Measurements from ENCODE around the gene CBX8. TPM values are rescaled to one million over a fixed set of nuclear protein-coding genes. Genes with fewer than 3 reads are reported as not detected.

CBX8 gene
- total and polyA plus RNA-seq, 2 of the 13 experiments (the other 11 are each of a cell fraction or from before 2014, with no cell fraction given), result 0.34 to 12.6 TPM

DNA sequence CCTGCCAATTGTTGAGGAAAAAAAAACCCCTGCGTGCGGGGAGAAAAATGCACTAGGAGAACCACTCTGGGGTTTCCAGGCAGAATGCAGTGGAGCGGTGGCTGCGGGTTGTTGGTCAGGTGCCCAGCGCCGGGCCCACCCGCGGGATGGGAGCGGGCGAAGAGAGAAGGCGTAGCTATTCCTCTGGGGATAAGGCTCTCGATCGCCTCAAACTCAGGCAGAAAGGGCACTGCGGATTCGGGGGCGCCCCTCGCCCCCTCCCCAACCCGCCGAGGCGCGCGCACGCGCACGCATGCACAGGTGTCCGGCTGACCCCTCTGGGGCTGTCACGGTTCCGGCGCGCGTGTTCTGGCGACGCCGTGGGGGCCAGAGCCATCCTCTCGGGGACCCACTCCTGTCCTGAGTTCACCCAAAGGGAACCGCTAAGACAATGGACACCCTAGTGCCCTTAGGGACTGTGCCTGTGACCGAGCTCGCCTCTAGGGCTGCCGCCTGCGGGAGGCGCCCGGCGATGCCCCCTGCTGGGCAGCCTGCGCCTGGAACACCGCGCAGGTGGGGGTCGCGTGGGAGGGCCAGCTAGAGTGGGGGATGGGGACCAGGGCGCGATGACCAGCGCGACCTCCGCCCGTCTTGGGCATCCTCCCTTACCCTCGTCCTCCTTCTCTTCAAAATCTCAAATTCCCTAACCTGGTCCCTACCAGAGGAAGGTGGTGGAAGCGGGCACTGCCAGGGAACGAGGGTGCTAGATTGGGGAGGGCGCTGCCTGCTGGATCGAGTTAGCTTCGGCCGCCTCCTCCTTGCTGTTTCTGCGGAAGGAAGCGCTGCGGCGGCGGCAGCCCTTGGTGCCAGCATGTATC, 14.4 kb upstream of the CBX8 start (continued):
- TF ChIP-seq NPAS2 (CRISPR knock-in tag; IDR thresholded peaks at IDR 0.05; ENCODE audit: borderline replicate concordance), result no peak
- TF ChIP-seq, protein P1, sequence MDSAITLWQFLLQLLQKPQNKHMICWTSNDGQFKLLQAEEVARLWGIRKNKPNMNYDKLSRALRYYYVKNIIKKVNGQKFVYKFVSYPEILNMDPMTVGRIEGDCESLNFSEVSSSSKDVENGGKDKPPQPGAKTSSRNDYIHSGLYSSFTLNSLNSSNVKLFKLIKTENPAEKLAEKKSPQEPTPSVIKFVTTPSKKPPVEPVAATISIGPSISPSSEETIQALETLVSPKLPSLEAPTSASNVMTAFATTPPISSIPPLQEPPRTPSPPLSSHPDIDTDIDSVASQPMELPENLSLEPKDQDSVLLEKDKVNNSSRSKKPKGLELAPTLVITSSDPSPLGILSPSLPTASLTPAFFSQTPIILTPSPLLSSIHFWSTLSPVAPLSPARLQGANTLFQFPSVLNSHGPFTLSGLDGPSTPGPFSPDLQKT (CRISPR knock-in tag; IDR thresholded peaks at IDR 0.05; ENCODE audit: borderline replicate concordance), result no peak
- TF ChIP-seq E2F1 (CRISPR knock-in tag; IDR thresholded peaks at IDR 0.05), result no peak
- no peak for TF ChIP-seq ZNF709 (CRISPR knock-in tag; IDR thresholded peaks at IDR 0.05)
- no peak for TF ChIP-seq ZMYM2 (CRISPR knock-in tag; IDR thresholded peaks at IDR 0.05)
- TF ChIP-seq FOSL2 (CRISPR knock-in tag; IDR thresholded peaks at IDR 0.05), result peak; percentile 55
- TF ChIP-seq, protein P2, sequence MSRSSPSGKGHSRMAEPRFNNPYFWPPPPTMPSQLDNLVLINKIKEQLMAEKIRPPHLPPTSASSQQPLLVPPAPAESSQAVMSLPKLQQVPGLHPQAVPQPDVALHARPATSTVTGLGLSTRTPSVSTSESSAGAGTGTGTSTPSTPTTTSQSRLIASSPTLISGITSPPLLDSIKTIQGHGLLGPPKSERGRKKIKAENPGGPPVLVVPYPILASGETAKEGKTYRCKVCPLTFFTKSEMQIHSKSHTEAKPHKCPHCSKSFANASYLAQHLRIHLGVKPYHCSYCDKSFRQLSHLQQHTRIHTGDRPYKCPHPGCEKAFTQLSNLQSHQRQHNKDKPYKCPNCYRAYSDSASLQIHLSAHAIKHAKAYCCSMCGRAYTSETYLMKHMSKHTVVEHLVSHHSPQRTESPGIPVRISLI (CRISPR knock-in tag; IDR thresholded peaks at IDR 0.05; ENCODE audit: borderline replicate concordance), result no peak
- no peak for TF ChIP-seq TBL1XR1 (IDR thresholded peaks at IDR 0.05; ENCODE audit: borderline replicate concordance, low read length, partially characterized antibody)
- peak; percentile 75; the same call in 1 of the 2 replicates for TF ChIP-seq GABPB1 (CRISPR knock-in tag; IDR thresholded peaks at IDR 0.05)
- no peak; the same call in 1 of the 2 replicates for TF ChIP-seq IRX3 (CRISPR knock-in tag; IDR thresholded peaks at IDR 0.05; ENCODE audit: borderline replicate concordance, low read depth)
- TF ChIP-seq KAT8 (CRISPR knock-in tag; IDR thresholded peaks at IDR 0.05), result peak; percentile 44; the same call in 1 of the 2 replicates
- TF ChIP-seq TAF1 (CRISPR knock-in tag; IDR thresholded peaks at IDR 0.05), result no peak
- peak; percentile 26; the same call in 1 of the 2 replicates for TF ChIP-seq STAT5B (CRISPR knock-in tag; IDR thresholded peaks at IDR 0.05)
- TF ChIP-seq EHMT2 (IDR thresholded peaks at IDR 0.05; ENCODE audit: borderline replicate concordance, low read depth, low read length), result no peak
- TF ChIP-seq DDIT3 (CRISPR knock-in tag; IDR thresholded peaks at IDR 0.05), result no peak
- no peak for TF ChIP-seq TEF (CRISPR knock-in tag; IDR thresholded peaks at IDR 0.05)
- peak; percentile 52; the same call in 1 of the 2 replicates for TF ChIP-seq ZNF556 (CRISPR knock-in tag; IDR thresholded peaks at IDR 0.05; ENCODE audit: borderline replicate concordance)
- TF ChIP-seq ZFP36L1 (CRISPR knock-in tag; IDR thresholded peaks at IDR 0.05), result no peak
- TF ChIP-seq ZNF124 (CRISPR knock-in tag; IDR thresholded peaks at IDR 0.05), result peak; percentile 62; the same call in 1 of the 2 replicates
- TF ChIP-seq TEAD3 (CRISPR knock-in tag; optimal IDR thresholded peaks at IDR 0.05; ENCODE audit: borderline replicate concordance), result peak; percentile 5
- peak; percentile 90; the same call in 1 of the 2 replicates for TF ChIP-seq CBX5 (CRISPR knock-in tag; IDR thresholded peaks at IDR 0.05; ENCODE audit: borderline replicate concordance)
- no peak for TF ChIP-seq ZNF441 (CRISPR knock-in tag; IDR thresholded peaks at IDR 0.05; ENCODE audit: borderline replicate concordance)
- no peak for TF ChIP-seq ZNF720 (CRISPR knock-in tag; IDR thresholded peaks at IDR 0.05)
- TF ChIP-seq NR1H2 (CRISPR knock-in tag; IDR thresholded peaks at IDR 0.05; ENCODE audit: borderline replicate concordance, low read depth), result no peak

Data from HepG2 (cell line).